ENCODE results near the gene C6orf132.
A peak's percentile ranks its signal among the peaks of the same experiment; 100 is the strongest.
"Not testable (repeated sequence)": the region's sequence is repeated elsewhere in the genome, so short reads cannot be mapped to it uniquely, and the experiment has no call there.

C6orf132 gene

GRCh38 chr6:42152528-42153213 lies 10.3 kb upstream of the C6orf132 start:
- not testable (repeated sequence) for H3K4me3 Mint-ChIP-seq; H3K36me3 Mint-ChIP-seq (ENCODE audit: low read depth); DNase-seq (ENCODE audit: low spot score); H3K27me3 Mint-ChIP-seq (ENCODE audit: low read depth); H3K4me1 Mint-ChIP-seq (ENCODE audit: low read depth); H3K9me3 Mint-ChIP-seq; H3K27ac Mint-ChIP-seq

GRCh38 chr6:42152024-42152423 lies 9.6 kb upstream of the C6orf132 start:
- DNase-seq (ENCODE audit: low spot score): no peak
- Mint-ChIP-seq H3K36me3 (ENCODE audit: low read depth) (no peaks in the 10 kb centered on the region), H3K9me3 (no peaks in the 10 kb centered on the region), H3K4me3 (no peak overlapping the region), H3K4me1 (ENCODE audit: low read depth) (no peaks in the 10 kb centered on the region), H3K27ac (no peak overlapping the region), H3K27me3 (ENCODE audit: low read depth) (no peaks in the 10 kb centered on the region)

- Mint-ChIP-seq H3K27ac (no peak overlapping the region), H3K4me3 (no peak overlapping the region), H3K36me3 (ENCODE audit: low read depth) (no peaks in the 10 kb centered on the region), H3K27me3 (ENCODE audit: low read depth) (peaks cover 2% of the 10 kb centered on the region), H3K4me1 (ENCODE audit: low read depth) (no peaks in the 10 kb centered on the region), H3K9me3 (no peaks in the 10 kb centered on the region)
- DNase-seq (ENCODE audit: low spot score): no peak
Observed at GRCh38 chr6:42150254-42150653, 7.8 kb upstream of the C6orf132 start.

GRCh38 chr6:42148058-42148457 lies 5.6 kb upstream of the C6orf132 start:
- no peaks in the 10 kb centered on the region for H3K4me1 Mint-ChIP-seq (ENCODE audit: low read depth)
- no peak overlapping the region for H3K27ac Mint-ChIP-seq
- DNase-seq (ENCODE audit: low spot score): no peak
- H3K27me3 Mint-ChIP-seq (ENCODE audit: low read depth): peaks cover 13% of the 10 kb centered on the region
- no peaks in the 10 kb centered on the region for H3K36me3 Mint-ChIP-seq (ENCODE audit: low read depth)
- H3K4me3 Mint-ChIP-seq: no peak overlapping the region
- H3K9me3 Mint-ChIP-seq: no peaks in the 10 kb centered on the region

GRCh38 chr6:42147138-42147562 lies 4.7 kb upstream of the C6orf132 start:
- no peaks in the 10 kb centered on the region for H3K36me3 Mint-ChIP-seq (ENCODE audit: low read depth)
- H3K9me3 Mint-ChIP-seq: no peaks in the 10 kb centered on the region
- H3K4me3 Mint-ChIP-seq: no peak overlapping the region
- no peak for DNase-seq (ENCODE audit: low spot score)
- H3K27ac Mint-ChIP-seq: no peak overlapping the region
- H3K27me3 Mint-ChIP-seq (ENCODE audit: low read depth): peaks cover 18% of the 10 kb centered on the region
- H3K4me1 Mint-ChIP-seq (ENCODE audit: low read depth): no peaks in the 10 kb centered on the region

- Mint-ChIP-seq H3K4me3 (no peak overlapping the region), H3K27ac (no peak overlapping the region)
Observed at GRCh38 chr6:42141603-42142117, 760 bp downstream of the C6orf132 start.

GRCh38 chr6:42140756-42141602 lies 1.4 kb downstream of the C6orf132 start:
- Mint-ChIP-seq H3K9me3 (no peaks in the 10 kb centered on the region), H3K36me3 (ENCODE audit: low read depth) (no peaks in the 10 kb centered on the region), H3K27ac (no peak overlapping the region), H3K4me3 (no peak overlapping the region), H3K27me3 (ENCODE audit: low read depth) (peaks cover 47% of the 10 kb centered on the region), H3K4me1 (ENCODE audit: low read depth) (peaks cover 6% of the 10 kb centered on the region)
- no peak for DNase-seq (ENCODE audit: low spot score)

More at GRCh38 chr6:42141603-42142117, 760 bp downstream of the C6orf132 start:
- Mint-ChIP-seq H3K36me3 (ENCODE audit: low read depth) (no peaks in the 10 kb centered on the region), H3K27me3 (ENCODE audit: low read depth) (peaks cover 47% of the 10 kb centered on the region), H3K4me1 (ENCODE audit: low read depth) (peaks cover 3% of the 10 kb centered on the region), H3K9me3 (no peaks in the 10 kb centered on the region)
- no peak for DNase-seq (ENCODE audit: low spot score)

- no peak for DNase-seq (ENCODE audit: low spot score)
- Mint-ChIP-seq H3K27ac (no peak overlapping the region), H3K27me3 (ENCODE audit: low read depth) (peaks cover 45% of the 10 kb centered on the region), H3K4me1 (ENCODE audit: low read depth) (peaks cover 6% of the 10 kb centered on the region), H3K36me3 (ENCODE audit: low read depth) (no peaks in the 10 kb centered on the region), H3K4me3 (no peak overlapping the region), H3K9me3 (no peaks in the 10 kb centered on the region)
Observed at GRCh38 chr6:42140032-42140431, 2.4 kb downstream of the C6orf132 start.

- Mint-ChIP-seq H3K36me3 (ENCODE audit: low read depth) (no peaks in the 10 kb centered on the region), H3K27ac (no peak overlapping the region), H3K4me3 (no peak overlapping the region), H3K27me3 (ENCODE audit: low read depth) (peaks cover 43% of the 10 kb centered on the region), H3K9me3 (no peaks in the 10 kb centered on the region), H3K4me1 (ENCODE audit: low read depth) (peaks cover 6% of the 10 kb centered on the region)
- no peak for DNase-seq (ENCODE audit: low spot score)
Observed at GRCh38 chr6:42138630-42139619, 3.5 kb downstream of the C6orf132 start.

- no peak overlapping the region for H3K4me3 Mint-ChIP-seq
- no peaks in the 10 kb centered on the region for H3K36me3 Mint-ChIP-seq (ENCODE audit: low read depth)
- DNase-seq (ENCODE audit: low spot score): no peak
- no peaks in the 10 kb centered on the region for H3K9me3 Mint-ChIP-seq
- peaks cover 36% of the 10 kb centered on the region for H3K27me3 Mint-ChIP-seq (ENCODE audit: low read depth)
- no peak overlapping the region for H3K27ac Mint-ChIP-seq
- peaks cover 6% of the 10 kb centered on the region for H3K4me1 Mint-ChIP-seq (ENCODE audit: low read depth)
Observed at GRCh38 chr6:42138190-42138589, 4.2 kb downstream of the C6orf132 start.

GRCh38 chr6:42137194-42137753 lies 5.1 kb downstream of the C6orf132 start:
- Mint-ChIP-seq H3K9me3 (no peaks in the 10 kb centered on the region), H3K4me3 (no peak overlapping the region), H3K36me3 (ENCODE audit: low read depth) (no peaks in the 10 kb centered on the region), H3K27ac (no peak overlapping the region), H3K27me3 (ENCODE audit: low read depth) (peaks cover 29% of the 10 kb centered on the region), H3K4me1 (ENCODE audit: low read depth) (peaks cover 6% of the 10 kb centered on the region)
- no peak for DNase-seq (ENCODE audit: low spot score)

GRCh38 chr6:42136508-42137193 lies 5.8 kb downstream of the C6orf132 start:
- DNase-seq (ENCODE audit: low spot score): peak; percentile 9
- Mint-ChIP-seq H3K36me3 (ENCODE audit: low read depth) (no peaks in the 10 kb centered on the region), H3K27me3 (ENCODE audit: low read depth) (peaks cover 28% of the 10 kb centered on the region), H3K27ac (no peak overlapping the region), H3K9me3 (no peaks in the 10 kb centered on the region), H3K4me1 (ENCODE audit: low read depth) (peaks cover 6% of the 10 kb centered on the region), H3K4me3 (no peak overlapping the region)

GRCh38 chr6:42135722-42136121 lies 6.7 kb downstream of the C6orf132 start:
- no peak for DNase-seq (ENCODE audit: low spot score)
- no peak overlapping the region for H3K4me3 Mint-ChIP-seq
- H3K27me3 Mint-ChIP-seq (ENCODE audit: low read depth): peaks cover 19% of the 10 kb centered on the region
- H3K9me3 Mint-ChIP-seq: no peaks in the 10 kb centered on the region
- no peak overlapping the region for H3K27ac Mint-ChIP-seq
- no peaks in the 10 kb centered on the region for H3K36me3 Mint-ChIP-seq (ENCODE audit: low read depth)
- H3K4me1 Mint-ChIP-seq (ENCODE audit: low read depth): peaks cover 6% of the 10 kb centered on the region
